Left renal pelvis (tissue), 4 donors: ENCODE results near the gene HNRNPA1L2. TPM values are rescaled to one million over a fixed set of nuclear protein-coding genes. Genes with fewer than 3 reads are reported as not detected.
"Not testable (repeated sequence)": the region's sequence is repeated elsewhere in the genome, so short reads cannot be mapped to it uniquely, and the experiment has no call there.

ENCODE experiments used
- DNase-seq, 4 donors: peaks; one replicate each; pipeline ENCODE4 v3.0.0-alpha.2; 2013; ENCODE audit warnings: low read depth in 4 of 4, low spot score in 3 of 4
- polyA plus RNA-seq, 4 donors: library from polyadenylated mRNA; unstranded; fragments of 120-200 nt; gene quantifications; one replicate each; pipeline ENCODE4 v1.2.1, GENCODE V29; 2013; ENCODE audit not compliant: insufficient read length in 4 of 4

Gene HNRNPA1L2
- polyA plus RNA-seq, 4 donors, result 18.4 to 25.0 (median 22.8) TPM

- no peak for DNase-seq
Observed at GRCh38 chr13:52638666-52639328, 3.4 kb upstream of the HNRNPA1L2 start.

GRCh38 chr13:52644108-52644507, 1.9 kb downstream of the HNRNPA1L2 start:
- no peak for DNase-seq

GRCh38 chr13:52646967-52647366, 4.7 kb downstream of the HNRNPA1L2 start:
- no peak for DNase-seq

- no peak for DNase-seq
Observed at GRCh38 chr13:52650731-52651130, 8.5 kb downstream of the HNRNPA1L2 start.

- DNase-seq, result no peak
Observed at GRCh38 chr13:52651897-52652195, 9.6 kb downstream of the HNRNPA1L2 start.

GRCh38 chr13:52652196-52652979, 10.2 kb downstream of the HNRNPA1L2 start, which contains the start of gene SUGT1:
SUGT1 (plus strand) TSS chr13:52652836; CDS start chr13:52652921, 85 bp downstream.
- peak; percentile 94 to 97 (median 96) for DNase-seq

GRCh38 chr13:52652980-52653303, 10.7 kb downstream of the HNRNPA1L2 start:
- no peak for DNase-seq

- DNase-seq, result no peak
Observed at GRCh38 chr13:52659340-52659739, 17.1 kb downstream of the HNRNPA1L2 start.

- no peak for DNase-seq
Observed at GRCh38 chr13:52664272-52664671, 22.0 kb downstream of the HNRNPA1L2 start.

GRCh38 chr13:52665325-52665724, 23.1 kb downstream of the HNRNPA1L2 start:
- no peak for DNase-seq

GRCh38 chr13:52669677-52670076, 27.4 kb downstream of the HNRNPA1L2 start:
- DNase-seq, result no peak

GRCh38 chr13:52670726-52671125, 28.5 kb downstream of the HNRNPA1L2 start:
- DNase-seq, result no peak

- DNase-seq, result no peak
Observed at GRCh38 chr13:52673465-52673864, 31.2 kb downstream of the HNRNPA1L2 start.

- DNase-seq, result no peak
Observed at GRCh38 chr13:52677823-52678222, 35.6 kb downstream of the HNRNPA1L2 start.

- DNase-seq, result not testable (repeated sequence)
Observed at GRCh38 chr13:52685806-52686205, 43.6 kb downstream of the HNRNPA1L2 start.

- no peak for DNase-seq
Observed at GRCh38 chr13:52686376-52686775, 44.1 kb downstream of the HNRNPA1L2 start.

Other genes starting within 250 kb of the HNRNPA1L2 start
- 1 to 10 TPM; 6.7 to 8.5 (median 7.7) TPM for gene THSD1, start 236.3 kb upstream of the HNRNPA1L2 start, polyA plus RNA-seq
- 10 to 100 TPM; 42.0 to 63.5 (median 55.4) TPM for gene VPS36, start 191.8 kb upstream of the HNRNPA1L2 start, polyA plus RNA-seq
- gene CKAP2, start 187.0 kb upstream of the HNRNPA1L2 start, polyA plus RNA-seq, result 10 to 100 TPM; 51.6 to 74.5 (median 55.4) TPM
- gene SUGT1, start 10.4 kb downstream of the HNRNPA1L2 start, polyA plus RNA-seq, result 10 to 100 TPM; 44.2 to 64.5 (median 53.4) TPM
- gene CNMD, start 97.4 kb downstream of the HNRNPA1L2 start, polyA plus RNA-seq, result 1 to 10 TPM in 1 of 4 donors, under 1 TPM in 3; 0.18 to 1.0 (median 0.85) TPM
- gene PCDH8, start 206.2 kb downstream of the HNRNPA1L2 start, polyA plus RNA-seq, result under 1 TPM in 2 of 4 donors, not detected in 2; 0.10 to 0.23 TPM